Liver (tissue), 9 donors: ENCODE data around the gene SGIP1. TPM values are rescaled to one million over a fixed set of nuclear protein-coding genes. Genes with fewer than 3 reads are reported as not detected.

Experiments used
- DNase-seq: peaks from one replicate; pipeline ENCODE4 v3.0.0-alpha.2; 2017; ENCODE audit warnings: low spot score
- H3K27ac ChIP-seq, 2 donors: one replicate each; pipeline ENCODE4 v1.7.0; 2013; ENCODE audit warnings: inconsistent platforms in 2 of 2, low read length in 2 of 2, control low read depth in 1 of 2, low read depth in 1 of 2, mild to moderate bottlenecking in 1 of 2
- H3K27me3 ChIP-seq, 4 donors: one replicate each; pipeline versions ENCODE4 v1.6.1 to v1.7.0; 2013; ENCODE audit warnings: low read length in 3 of 4, inconsistent platforms in 1 of 4, mild to moderate bottlenecking in 1 of 4, moderate library complexity in 1 of 4; ENCODE audit not compliant: control insufficient read depth in 4 of 4, insufficient read depth in 4 of 4
- H3K36me3 ChIP-seq, 4 donors: one replicate each; pipeline versions ENCODE4 v1.6.1 to v1.7.0; 2013; ENCODE audit warnings: low read length in 3 of 4, mild to moderate bottlenecking in 3 of 4, low read depth in 1 of 4, moderate library complexity in 1 of 4; ENCODE audit not compliant: control insufficient read depth in 4 of 4, insufficient read depth in 3 of 4
- H3K4me1 ChIP-seq, 4 donors: one replicate each; pipeline versions ENCODE4 v1.6.1 to v1.7.0; 2013; ENCODE audit warnings: low read length in 3 of 4, mild to moderate bottlenecking in 3 of 4, moderate library complexity in 1 of 4; ENCODE audit not compliant: control insufficient read depth in 4 of 4, insufficient read depth in 4 of 4
- H3K4me3 ChIP-seq, 3 donors: one replicate each; pipeline versions ENCODE4 v1.6.1 to v1.7.0; 2013; ENCODE audit warnings: low read length in 3 of 3, control low read depth in 1 of 3, low read depth in 1 of 3, mild to moderate bottlenecking in 1 of 3
- H3K9ac ChIP-seq, 2 donors: one replicate each; pipeline ENCODE4 v1.7.0; 2013; ENCODE audit warnings: low read length in 2 of 2, mild to moderate bottlenecking in 2 of 2, moderate library complexity in 2 of 2, control low read depth in 1 of 2, low read depth in 1 of 2
- H3K9me3 ChIP-seq, 4 donors: one replicate each; pipeline versions ENCODE4 v1.6.1 to v1.7.0; 2013; ENCODE audit warnings: low read length in 3 of 4; ENCODE audit not compliant: control insufficient read depth in 4 of 4
- EGR1 ChIP-seq, 2 donors: IDR thresholded peaks; 2 replicates each; pipeline ENCODE4 v1.6.1; 2016 to 2018; ENCODE audit warnings: antibody characterized with exemption in 2 of 2, low read depth in 2 of 2
- FOXA1 ChIP-seq: IDR thresholded peaks from 2 replicates; pipeline ENCODE4 v1.6.1; 2016; ENCODE audit warnings: antibody characterized with exemption
- GABPA ChIP-seq, 2 donors: IDR thresholded peaks in 1 of 2; conservative IDR thresholded peaks in 1 of 2; 2 replicates each; pipeline ENCODE4 v1.6.1; 2016; ENCODE audit warnings: antibody characterized with exemption in 2 of 2, mild to moderate bottlenecking in 1 of 2, moderate library complexity in 1 of 2
- HNF4A ChIP-seq, 2 donors: conservative IDR thresholded peaks; 2 replicates each; pipeline ENCODE4 v1.6.1; 2016; ENCODE audit warnings: antibody characterized with exemption in 2 of 2, mild to moderate bottlenecking in 2 of 2
- HNF4G ChIP-seq: IDR thresholded peaks from 2 replicates; pipeline ENCODE4 v1.6.1; 2016; ENCODE audit warnings: antibody characterized with exemption
- JUND ChIP-seq, 2 donors: IDR thresholded peaks; 2 replicates each; pipeline ENCODE4 v1.6.1; 2016; ENCODE audit warnings: antibody characterized with exemption in 2 of 2
- NR2F2 ChIP-seq: IDR thresholded peaks from 2 replicates; pipeline ENCODE4 v1.6.1; 2016; ENCODE audit warnings: antibody characterized with exemption
- RXRA ChIP-seq, 2 donors: IDR thresholded peaks; 2 replicates each; pipeline ENCODE4 v1.6.1; 2017 to 2018; ENCODE audit warnings: antibody characterized with exemption in 2 of 2, mild to moderate bottlenecking in 1 of 2
- SP1 ChIP-seq: IDR thresholded peaks from 2 replicates; pipeline ENCODE4 v1.6.1; 2018; ENCODE audit warnings: antibody characterized with exemption, mild to moderate bottlenecking
- TAF1 ChIP-seq: conservative IDR thresholded peaks from 2 replicates; pipeline ENCODE4 v1.6.1; 2016; ENCODE audit warnings: antibody characterized with exemption, mild to moderate bottlenecking
- YY1 ChIP-seq: IDR thresholded peaks from 2 replicates; pipeline ENCODE4 v1.6.1; 2016; ENCODE audit warnings: antibody characterized with exemption, mild to moderate bottlenecking
- WGBS: extraction: QIAGEN DNeasy Blood & Tissue Kit; methylation state at CpG from one replicate; pipeline ENCODE4 v1.1.7; 2013; 5-methylcytosine and 5-hydroxymethylcytosine counted together
- polyA plus RNA-seq, 2 donors: library from polyadenylated mRNA; stranded (reverse) in 1 of 2; unstranded in 1 of 2; fragments of 200-250 nt in 1 of 2; fragments of >200 nt in 1 of 2; fragmentation: Nextera tagmentation in 1 of 2; extraction: Ambion mirVana in 1 of 2; gene quantifications; one replicate each; pipeline versions ENCODE4 v1.2.1 to v1.2.3, GENCODE V29; 2013 to 2015
- total RNA-seq, 2 donors: library from RNA; depleted of rRNA; stranded (reverse); fragments of >200 nt; gene quantifications; one replicate each; pipeline ENCODE4 v1.2.3, GENCODE V29; 2014
- TF ChIP-seq, protein P1 (sequence below): fragments of 150-350 bp; IDR thresholded peaks from 2 replicates; pipeline ENCODE4 v1.5.1; 2017; ENCODE audit warnings: improper control_type of control experiment, low read depth, low read length; ENCODE audit not compliant: missing input control
- TF ChIP-seq, protein P2 (sequence below): IDR thresholded peaks from 2 replicates; pipeline ENCODE4 v1.6.1; 2016; ENCODE audit warnings: antibody characterized with exemption
- TF ChIP-seq, protein P3 (sequence below): IDR thresholded peaks from 2 replicates; pipeline ENCODE4 v1.6.1; 2016; ENCODE audit warnings: antibody characterized with exemption, mild to moderate bottlenecking
- donor health status: healthy.
- donor health status: healthy.
- donor health status: healthy.
- donor health status: healthy.
- donor health status: healthy.

SGIP1 gene
- total and polyA plus RNA-seq, 4 donors = 0.09 to 2.5 (median 0.38) TPM

DNA sequence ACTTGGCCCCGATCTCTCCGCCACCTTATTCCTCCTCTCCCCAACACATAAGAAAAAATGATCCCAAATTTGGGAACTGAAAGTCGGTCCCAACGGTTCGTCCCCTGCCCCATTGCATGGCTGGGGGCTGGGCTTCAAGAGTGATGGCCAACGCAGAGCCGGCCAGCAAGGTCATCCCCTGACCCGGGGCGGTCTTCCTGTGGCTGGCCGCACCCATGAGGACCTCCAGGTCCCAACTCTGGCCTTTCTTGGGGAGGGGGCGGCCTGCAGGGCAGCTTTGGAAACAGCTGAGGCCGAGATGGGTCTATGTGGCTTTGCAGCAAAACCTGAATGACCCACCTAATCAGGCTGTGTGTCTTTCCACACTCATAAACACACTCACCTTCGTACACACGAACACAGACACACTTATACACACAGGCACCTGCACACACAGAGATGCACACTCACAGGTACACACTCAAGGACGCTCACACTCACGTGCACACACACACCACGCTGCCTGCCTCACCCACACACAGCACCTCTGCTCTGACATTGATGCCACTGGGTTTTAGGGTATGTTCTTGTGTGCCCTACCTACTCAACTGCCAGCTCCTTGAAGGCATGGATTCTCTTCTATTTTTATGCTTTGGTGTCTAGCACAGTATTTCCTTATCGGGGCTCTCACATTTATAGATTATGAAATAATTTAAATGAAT, 218.9 kb downstream of the SGIP1 start:
- Histone ChIP-seq H3K9me3 (no peaks in the 10 kb centered on the region), H3K36me3 (no peaks in the 10 kb centered on the region), H3K9ac (no peak overlapping the region), H3K27ac (no peak overlapping the region), H3K4me3 (peak overlapping the region; percentile 44 to 61 (median 55)), H3K27me3 (no peaks in the 10 kb centered on the region), H3K4me1 (peaks cover 8 to 30% (median 15%) of the 10 kb centered on the region in 4 donors)
- WGBS = 29% methylated on average over 18 of the region's 18 CpGs
- DNase-seq = no peak
- TF ChIP-seq NR2F2 = no peak
- TF ChIP-seq, protein P1, sequence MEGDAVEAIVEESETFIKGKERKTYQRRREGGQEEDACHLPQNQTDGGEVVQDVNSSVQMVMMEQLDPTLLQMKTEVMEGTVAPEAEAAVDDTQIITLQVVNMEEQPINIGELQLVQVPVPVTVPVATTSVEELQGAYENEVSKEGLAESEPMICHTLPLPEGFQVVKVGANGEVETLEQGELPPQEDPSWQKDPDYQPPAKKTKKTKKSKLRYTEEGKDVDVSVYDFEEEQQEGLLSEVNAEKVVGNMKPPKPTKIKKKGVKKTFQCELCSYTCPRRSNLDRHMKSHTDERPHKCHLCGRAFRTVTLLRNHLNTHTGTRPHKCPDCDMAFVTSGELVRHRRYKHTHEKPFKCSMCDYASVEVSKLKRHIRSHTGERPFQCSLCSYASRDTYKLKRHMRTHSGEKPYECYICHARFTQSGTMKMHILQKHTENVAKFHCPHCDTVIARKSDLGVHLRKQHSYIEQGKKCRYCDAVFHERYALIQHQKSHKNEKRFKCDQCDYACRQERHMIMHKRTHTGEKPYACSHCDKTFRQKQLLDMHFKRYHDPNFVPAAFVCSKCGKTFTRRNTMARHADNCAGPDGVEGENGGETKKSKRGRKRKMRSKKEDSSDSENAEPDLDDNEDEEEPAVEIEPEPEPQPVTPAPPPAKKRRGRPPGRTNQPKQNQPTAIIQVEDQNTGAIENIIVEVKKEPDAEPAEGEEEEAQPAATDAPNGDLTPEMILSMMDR = no peak

DNA sequence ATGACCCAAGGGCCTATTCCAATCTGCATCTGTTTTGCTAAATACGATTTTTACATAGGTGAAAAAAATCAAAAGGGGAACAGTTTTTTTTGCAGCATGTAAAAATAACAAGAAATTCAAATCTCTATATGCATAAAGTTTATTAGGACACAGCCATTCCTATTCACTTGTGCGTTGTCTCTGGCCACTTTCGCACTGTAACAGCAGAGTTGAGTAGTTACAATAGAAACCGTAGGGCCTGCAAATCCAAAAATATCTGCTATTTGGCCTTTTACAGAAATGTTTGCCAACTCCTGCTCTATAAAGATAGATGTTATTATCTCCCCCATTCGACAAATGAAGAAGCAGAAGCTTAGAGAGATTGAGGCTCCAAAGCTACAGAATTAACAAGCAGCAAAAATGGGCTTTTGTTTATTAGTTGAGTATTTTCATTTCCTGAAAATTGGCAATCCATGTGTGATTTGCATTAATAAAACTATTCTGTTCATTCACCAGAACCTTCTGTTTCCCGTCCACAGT, 223.8 kb downstream of the SGIP1 start:
- TF ChIP-seq GABPA (IDR thresholded peaks at IDR 0.05 in 1 of 2, conservative IDR thresholded peaks at IDR 0.05 in 1 of 2) (no peak), HNF4G (no peak), NR2F2 (no peak), YY1 (no peak), SP1 (no peak), TAF1 (no peak)
- TF ChIP-seq, protein P2, sequence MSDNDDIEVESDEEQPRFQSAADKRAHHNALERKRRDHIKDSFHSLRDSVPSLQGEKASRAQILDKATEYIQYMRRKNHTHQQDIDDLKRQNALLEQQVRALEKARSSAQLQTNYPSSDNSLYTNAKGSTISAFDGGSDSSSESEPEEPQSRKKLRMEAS = no peak
- TF ChIP-seq, protein P3, sequence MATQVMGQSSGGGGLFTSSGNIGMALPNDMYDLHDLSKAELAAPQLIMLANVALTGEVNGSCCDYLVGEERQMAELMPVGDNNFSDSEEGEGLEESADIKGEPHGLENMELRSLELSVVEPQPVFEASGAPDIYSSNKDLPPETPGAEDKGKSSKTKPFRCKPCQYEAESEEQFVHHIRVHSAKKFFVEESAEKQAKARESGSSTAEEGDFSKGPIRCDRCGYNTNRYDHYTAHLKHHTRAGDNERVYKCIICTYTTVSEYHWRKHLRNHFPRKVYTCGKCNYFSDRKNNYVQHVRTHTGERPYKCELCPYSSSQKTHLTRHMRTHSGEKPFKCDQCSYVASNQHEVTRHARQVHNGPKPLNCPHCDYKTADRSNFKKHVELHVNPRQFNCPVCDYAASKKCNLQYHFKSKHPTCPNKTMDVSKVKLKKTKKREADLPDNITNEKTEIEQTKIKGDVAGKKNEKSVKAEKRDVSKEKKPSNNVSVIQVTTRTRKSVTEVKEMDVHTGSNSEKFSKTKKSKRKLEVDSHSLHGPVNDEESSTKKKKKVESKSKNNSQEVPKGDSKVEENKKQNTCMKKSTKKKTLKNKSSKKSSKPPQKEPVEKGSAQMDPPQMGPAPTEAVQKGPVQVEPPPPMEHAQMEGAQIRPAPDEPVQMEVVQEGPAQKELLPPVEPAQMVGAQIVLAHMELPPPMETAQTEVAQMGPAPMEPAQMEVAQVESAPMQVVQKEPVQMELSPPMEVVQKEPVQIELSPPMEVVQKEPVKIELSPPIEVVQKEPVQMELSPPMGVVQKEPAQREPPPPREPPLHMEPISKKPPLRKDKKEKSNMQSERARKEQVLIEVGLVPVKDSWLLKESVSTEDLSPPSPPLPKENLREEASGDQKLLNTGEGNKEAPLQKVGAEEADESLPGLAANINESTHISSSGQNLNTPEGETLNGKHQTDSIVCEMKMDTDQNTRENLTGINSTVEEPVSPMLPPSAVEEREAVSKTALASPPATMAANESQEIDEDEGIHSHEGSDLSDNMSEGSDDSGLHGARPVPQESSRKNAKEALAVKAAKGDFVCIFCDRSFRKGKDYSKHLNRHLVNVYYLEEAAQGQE = no peak
- Histone ChIP-seq H3K4me3 (no peak overlapping the region), H3K4me1 (peaks cover 0 to 7% (median 2%) of the 10 kb centered on the region in 4 donors), H3K27ac (no peak overlapping the region), H3K27me3 (no peaks in the 10 kb centered on the region), H3K9me3 (no peaks in the 10 kb centered on the region), H3K9ac (no peak overlapping the region), H3K36me3 (no peaks in the 10 kb centered on the region)
- 83% methylated on average over 6 of the region's 6 CpGs for WGBS
- DNase-seq = no peak

DNA sequence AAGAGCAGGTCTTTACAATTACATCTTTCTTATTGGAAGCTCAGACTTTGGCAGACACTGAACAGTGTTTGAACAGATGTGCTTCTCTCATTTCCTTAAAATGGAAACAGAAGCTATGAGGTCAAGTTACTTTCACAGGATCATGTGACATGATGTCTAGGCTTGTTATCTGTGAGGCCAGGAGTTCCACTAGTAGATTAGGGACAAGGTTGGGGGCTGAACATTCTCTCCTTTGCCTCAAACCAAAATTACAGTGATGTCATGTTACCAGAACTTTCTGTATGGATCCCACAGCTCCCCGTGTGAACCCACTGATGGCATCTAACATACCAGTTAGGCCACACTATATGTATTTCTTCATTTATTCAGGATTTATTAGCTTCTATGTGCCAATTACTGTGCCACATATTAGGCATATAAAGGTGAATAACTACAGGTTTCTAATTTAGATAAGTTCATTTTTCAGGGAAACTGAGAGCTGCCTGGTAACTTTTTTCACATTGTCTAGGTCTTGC, 224.3 kb downstream of the SGIP1 start:
- no peak for DNase-seq
- Histone ChIP-seq H3K9me3 (no peaks in the 10 kb centered on the region), H3K27me3 (no peaks in the 10 kb centered on the region), H3K27ac (no peak overlapping the region), H3K36me3 (no peaks in the 10 kb centered on the region), H3K4me1 (peaks cover 0 to 3% (median under 1%) of the 10 kb centered on the region in 4 donors), H3K9ac (no peak overlapping the region), H3K4me3 (no peak overlapping the region)
- 94% methylated on average over 1 of the region's 1 CpG for WGBS
- TF ChIP-seq GABPA (IDR thresholded peaks at IDR 0.05 in 1 of 2, conservative IDR thresholded peaks at IDR 0.05 in 1 of 2) = no peak
- TF ChIP-seq FOXA1 = no peak
- TF ChIP-seq, protein P2 = no peak
- TF ChIP-seq YY1 = no peak
- no peak for TF ChIP-seq NR2F2
- no peak for TF ChIP-seq JUND (IDR thresholded peaks at IDR 0.05)
- TF ChIP-seq RXRA (IDR thresholded peaks at IDR 0.05) = no peak
- TF ChIP-seq, protein P3 = no peak
- TF ChIP-seq HNF4A (conservative IDR thresholded peaks at IDR 0.05) = no peak
- no peak for TF ChIP-seq SP1
- no peak for TF ChIP-seq EGR1 (IDR thresholded peaks at IDR 0.05; ENCODE audit: low read depth in 2 of 2)
